DND-41 (cell line): ENCODE measurements around the gene KRTAP16-1.
"Not testable (repeated sequence)": the region's sequence is repeated elsewhere in the genome, so short reads cannot be mapped to it uniquely, and the experiment has no call there.

Source experiments
- ATAC-seq: fragments of 200-7000 bp; cut with Tn5 transposase; 3 replicates; pipeline ENCODE4 v1.9.1; 2021; ENCODE audit warnings: low read depth; ENCODE audit not compliant: insufficient read depth
- DNase-seq: peaks from one replicate; pipeline ENCODE4 v3.0.0-alpha.2; 2020
- H2AFZ ChIP-seq: 2 replicates; pipeline ENCODE4 v1.6.0; 2012; ENCODE audit warnings: low read depth, low read length
- H3K27ac ChIP-seq: 2 replicates; pipeline ENCODE4 v1.5.1; 2012; ENCODE audit warnings: low read length, inconsistent platforms
- H3K27me3 ChIP-seq: fragments of 200-600 bp; sonication (generic); 2 replicates; pipeline ENCODE4 v1.6.0; 2012; ENCODE audit warnings: low read length, mild to moderate bottlenecking, inconsistent platforms; ENCODE audit not compliant: insufficient read depth, poor library complexity
- H3K36me3 ChIP-seq: 2 replicates; pipeline ENCODE4 v1.5.1; 2012; ENCODE audit warnings: low read length, inconsistent platforms; ENCODE audit not compliant: insufficient read depth
- H3K4me1 ChIP-seq: 2 replicates; pipeline ENCODE4 v1.5.1; 2012; ENCODE audit warnings: mild to moderate bottlenecking, low read length; ENCODE audit not compliant: insufficient read depth
- H3K4me2 ChIP-seq: 2 replicates; pipeline ENCODE4 v1.6.0; 2012; ENCODE audit warnings: mild to moderate bottlenecking, moderate library complexity, low read length, inconsistent platforms; ENCODE audit not compliant: insufficient read depth
- H3K4me3 ChIP-seq, 2 experiments: fragments of 200-600 bp in 1 of 2; shearing (Covaris generic) in 1 of 2; 2 replicates each; pipeline ENCODE4 v1.5.1; 2012 to 2016; ENCODE audit warnings: inconsistent platforms in 2 of 2, low read length in 2 of 2, mild to moderate bottlenecking in 2 of 2, low read depth in 1 of 2, moderate library complexity in 1 of 2
- H3K79me2 ChIP-seq: 2 replicates; pipeline ENCODE4 v1.6.0; 2012; ENCODE audit warnings: low read length, inconsistent platforms; ENCODE audit not compliant: insufficient read depth
- H3K9ac ChIP-seq: 2 replicates; pipeline ENCODE4 v1.6.0; 2012; ENCODE audit warnings: low read depth, mild to moderate bottlenecking, inconsistent platforms, low read length, moderate library complexity
- H3K9me3 ChIP-seq: 2 replicates; pipeline ENCODE4 v1.5.1; 2012; ENCODE audit warnings: low read length, moderate library complexity, mild to moderate bottlenecking, inconsistent platforms; ENCODE audit not compliant: insufficient read depth, severe bottlenecking
- H4K20me1 ChIP-seq: 2 replicates; pipeline ENCODE4 v1.6.0; 2012; ENCODE audit warnings: low read length; ENCODE audit not compliant: insufficient read depth
- CTCF ChIP-seq: IDR thresholded peaks from 2 replicates; pipeline ENCODE4 v1.5.1; 2012; ENCODE audit warnings: borderline replicate concordance, low read length, moderate library complexity, mild to moderate bottlenecking; ENCODE audit not compliant: poor library complexity, severe bottlenecking; ENCODE audit errors: extremely low read depth
- EZH2 ChIP-seq: IDR thresholded peaks from 3 replicates; pipeline ENCODE4 v1.6.1; 2012; ENCODE audit warnings: borderline replicate concordance, low read depth, mild to moderate bottlenecking, moderate library complexity, low read length, inconsistent platforms; ENCODE audit not compliant: severe bottlenecking

KRTAP16-1 gene

GRCh38 chr17:41287050-41287449 is 22.1 kb downstream of the KRTAP16-1 start:
- Histone ChIP-seq H3K4me1 (no peaks in the 10 kb centered on the region), H3K79me2 (no peaks in the 10 kb centered on the region), H4K20me1 (no peaks in the 10 kb centered on the region), H3K9me3 (no peaks in the 10 kb centered on the region), H3K36me3 (no peaks in the 10 kb centered on the region), H3K9ac (no peak overlapping the region), H3K27ac (no peak overlapping the region), H3K4me2 (no peak overlapping the region), H3K4me3 (no peak overlapping the region), H3K27me3 (peaks cover 11% of the 10 kb centered on the region), H2AFZ (no peak overlapping the region)
- DNase-seq (no peak), ATAC-seq (no peak)
- no peak for TF ChIP-seq EZH2
- no peak for TF ChIP-seq CTCF

- Histone ChIP-seq H3K4me1 (no peaks in the 10 kb centered on the region), H3K4me2 (no peak overlapping the region), H3K9ac (no peak overlapping the region), H3K36me3 (no peaks in the 10 kb centered on the region), H3K4me3 (no peak overlapping the region), H3K9me3 (no peaks in the 10 kb centered on the region), H3K27ac (no peak overlapping the region), H3K79me2 (no peaks in the 10 kb centered on the region), H3K27me3 (peaks cover 8% of the 10 kb centered on the region), H2AFZ (no peak overlapping the region), H4K20me1 (no peaks in the 10 kb centered on the region)
- no peak for DNase-seq
- no peak for TF ChIP-seq EZH2
- ATAC-seq = no peak
Measured at GRCh38 chr17:41284546-41284945, 24.6 kb downstream of the KRTAP16-1 start.

GRCh38 chr17:41284043-41284442 is 25.1 kb downstream of the KRTAP16-1 start:
- H3K4me2 ChIP-seq = no peak overlapping the region
- H3K36me3 ChIP-seq = no peaks in the 10 kb centered on the region
- no peaks in the 10 kb centered on the region for H3K79me2 ChIP-seq
- H3K4me1 ChIP-seq = no peaks in the 10 kb centered on the region
- no peak for TF ChIP-seq EZH2
- TF ChIP-seq CTCF = no peak
- H3K27ac ChIP-seq = no peak overlapping the region
- peaks cover 8% of the 10 kb centered on the region for H3K27me3 ChIP-seq
- DNase-seq (no peak), ATAC-seq (no peak)
- no peak overlapping the region for H3K4me3 ChIP-seq
- H3K9me3 ChIP-seq = no peaks in the 10 kb centered on the region
- no peak overlapping the region for H2AFZ ChIP-seq
- H3K9ac ChIP-seq = no peak overlapping the region
- H4K20me1 ChIP-seq = no peaks in the 10 kb centered on the region

- no peak for ATAC-seq
- no peak overlapping the region for H3K27ac ChIP-seq
Measured at GRCh38 chr17:41278176-41278955, 30.7 kb downstream of the KRTAP16-1 start.

GRCh38 chr17:41275648-41276190 is 33.4 kb downstream of the KRTAP16-1 start, which contains the start of gene KRTAP9-7:
Gene KRTAP9-7, plus strand, starts transcription at chr17:41275698. Its CDS starts 0 bp downstream, at chr17:41275698.
- H3K27me3 ChIP-seq, H3K4me2 ChIP-seq, H3K4me3 ChIP-seq, ATAC-seq, H2AFZ ChIP-seq, H3K9me3 ChIP-seq, H3K4me1 ChIP-seq, H3K79me2 ChIP-seq, DNase-seq, H4K20me1 ChIP-seq, H3K27ac ChIP-seq, H3K9ac ChIP-seq, H3K36me3 ChIP-seq: not testable (repeated sequence)

More at GRCh38 chr17:41278176-41278955, 30.7 kb downstream of the KRTAP16-1 start:
- H3K4me1 ChIP-seq = no peaks in the 10 kb centered on the region
- no peak overlapping the region for H3K4me3 ChIP-seq
- no peak for DNase-seq
- H4K20me1 ChIP-seq = peaks cover 3% of the 10 kb centered on the region; the same call in 1 of the 2 replicates
- no peaks in the 10 kb centered on the region for H3K9me3 ChIP-seq
- no peak overlapping the region for H2AFZ ChIP-seq
- no peak overlapping the region for H3K9ac ChIP-seq
- H3K36me3 ChIP-seq = no peaks in the 10 kb centered on the region
- no peaks in the 10 kb centered on the region for H3K79me2 ChIP-seq
- TF ChIP-seq EZH2 = no peak
- TF ChIP-seq CTCF = no peak
- no peak overlapping the region for H3K4me2 ChIP-seq
- peaks cover 9% of the 10 kb centered on the region for H3K27me3 ChIP-seq
